ENCODE data around the gene ARPC1B.

ARPC1B gene

DNA sequence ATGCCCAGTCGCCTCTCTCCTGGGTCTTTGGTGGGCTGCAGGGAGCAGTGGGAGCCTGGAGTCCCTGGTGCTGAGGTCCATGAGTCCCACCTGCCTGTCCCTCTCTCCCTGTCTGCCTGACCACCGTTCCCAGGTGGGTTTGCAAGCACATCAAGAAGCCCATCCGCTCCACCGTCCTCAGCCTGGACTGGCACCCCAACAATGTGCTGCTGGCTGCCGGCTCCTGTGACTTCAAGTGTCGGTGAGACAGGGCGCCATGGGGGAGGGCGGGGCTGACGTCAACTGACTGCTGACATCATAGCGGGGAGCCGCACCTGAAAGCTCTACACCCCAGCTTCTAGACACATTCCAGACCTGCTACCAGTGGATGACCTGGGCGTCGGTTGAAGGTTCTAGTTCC lies 15.2 kb downstream of the ARPC1B start:
- no peak for DNase-seq (ENCODE audit: low read depth)

GRCh38 chr7:99390941-99391602 lies 16.5 kb downstream of the ARPC1B start:
- no peak for DNase-seq (ENCODE audit: low read depth)

DNA sequence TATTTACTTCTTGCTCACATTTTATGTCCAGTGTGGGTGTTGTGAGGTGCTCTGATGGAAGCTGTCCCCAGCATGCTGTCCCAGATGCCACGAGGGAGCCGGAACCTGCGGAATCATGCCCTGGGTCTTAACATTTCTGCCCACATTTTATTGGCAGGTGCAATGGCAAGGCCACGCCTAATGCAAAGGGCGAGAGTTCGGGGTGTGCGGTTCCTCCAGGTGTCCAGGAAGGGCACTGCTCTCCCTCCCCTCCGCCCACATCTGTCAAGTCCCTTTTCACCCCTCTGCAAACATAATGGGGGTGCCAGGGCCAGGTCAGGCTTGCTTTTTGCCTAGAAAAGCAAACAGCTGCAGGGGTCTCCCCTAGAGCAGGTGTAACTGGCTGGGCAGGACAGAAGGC lies 17.5 kb downstream of the ARPC1B start:
- no peak for DNase-seq (ENCODE audit: low read depth)

DNA sequence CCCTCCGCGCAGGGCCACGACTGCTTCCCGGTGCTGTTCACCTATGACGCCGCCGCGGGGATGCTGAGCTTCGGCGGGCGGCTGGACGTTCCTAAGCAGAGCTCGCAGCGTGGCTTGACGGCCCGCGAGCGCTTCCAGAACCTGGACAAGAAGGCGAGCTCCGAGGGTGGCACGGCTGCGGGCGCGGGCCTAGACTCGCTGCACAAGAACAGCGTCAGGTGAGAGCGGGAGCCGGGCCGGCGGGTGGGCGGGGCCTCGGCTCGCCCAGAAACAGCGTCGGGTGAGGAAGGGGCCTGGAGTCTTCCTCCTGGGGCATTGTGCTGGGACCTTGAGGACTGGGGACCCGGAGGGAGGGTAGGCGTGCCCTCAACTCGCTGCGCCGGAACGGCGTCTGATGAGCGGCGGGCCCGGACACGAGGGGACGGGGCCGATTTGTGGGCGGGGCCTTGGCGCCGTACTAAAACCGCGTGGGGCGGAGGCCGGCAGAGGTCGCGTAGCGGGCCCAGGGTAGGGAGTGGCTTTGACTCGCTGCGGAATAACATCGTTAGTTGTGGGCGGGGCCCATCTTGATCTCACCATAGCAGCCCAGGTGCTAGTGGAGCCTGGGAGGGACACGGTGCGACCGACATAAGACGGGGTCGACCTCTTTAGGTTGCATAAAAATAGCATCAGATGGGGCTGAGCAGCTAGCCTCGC lies 18.3 kb downstream of the ARPC1B start:
- peak; percentile 78 for DNase-seq (ENCODE audit: low read depth)

DNA sequence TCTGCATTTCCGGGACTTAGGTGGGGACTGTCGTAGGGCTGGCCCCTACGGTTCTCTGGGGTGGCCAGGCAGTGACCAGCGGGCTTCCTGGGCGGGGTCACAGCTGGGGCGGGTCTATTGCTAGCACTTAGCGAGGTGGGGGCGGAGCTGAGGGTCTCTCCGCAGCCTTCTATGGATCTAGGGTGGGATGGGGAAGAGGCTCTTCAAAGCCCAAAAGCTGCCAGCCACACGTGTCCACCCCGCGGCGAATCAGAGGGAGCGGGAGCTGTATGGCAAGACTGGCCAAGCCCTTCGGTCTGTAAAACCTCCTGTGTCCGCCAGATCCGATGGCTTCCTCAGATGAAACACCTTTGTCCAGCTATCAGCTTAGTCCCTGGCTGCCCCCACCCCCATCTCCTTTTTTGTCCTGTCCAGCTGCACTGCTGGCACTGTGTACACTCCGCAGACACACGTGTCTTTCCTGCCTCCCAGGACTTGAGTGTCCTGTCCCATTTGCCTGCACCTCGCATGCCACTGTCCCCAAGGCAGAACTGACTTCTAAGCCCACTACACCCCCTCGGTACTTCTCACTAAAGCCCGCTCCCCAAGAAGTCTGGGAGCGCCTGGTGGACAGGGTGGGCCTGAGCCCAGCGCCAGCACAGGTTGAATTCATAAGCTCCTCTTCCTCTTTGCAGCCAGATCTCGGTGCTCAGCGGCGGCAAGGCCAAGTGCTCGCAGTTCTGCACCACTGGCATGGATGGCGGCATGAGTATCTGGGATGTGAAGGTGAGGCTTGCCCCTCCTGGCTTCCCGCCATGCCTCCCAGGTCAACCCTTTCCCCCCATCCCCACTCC lies 19.0 kb downstream of the ARPC1B start:
- DNase-seq (ENCODE audit: low read depth), result no peak

GRCh38 chr7:99394188-99394502 lies 19.6 kb downstream of the ARPC1B start:
- DNase-seq (ENCODE audit: low read depth), result no peak

DNA sequence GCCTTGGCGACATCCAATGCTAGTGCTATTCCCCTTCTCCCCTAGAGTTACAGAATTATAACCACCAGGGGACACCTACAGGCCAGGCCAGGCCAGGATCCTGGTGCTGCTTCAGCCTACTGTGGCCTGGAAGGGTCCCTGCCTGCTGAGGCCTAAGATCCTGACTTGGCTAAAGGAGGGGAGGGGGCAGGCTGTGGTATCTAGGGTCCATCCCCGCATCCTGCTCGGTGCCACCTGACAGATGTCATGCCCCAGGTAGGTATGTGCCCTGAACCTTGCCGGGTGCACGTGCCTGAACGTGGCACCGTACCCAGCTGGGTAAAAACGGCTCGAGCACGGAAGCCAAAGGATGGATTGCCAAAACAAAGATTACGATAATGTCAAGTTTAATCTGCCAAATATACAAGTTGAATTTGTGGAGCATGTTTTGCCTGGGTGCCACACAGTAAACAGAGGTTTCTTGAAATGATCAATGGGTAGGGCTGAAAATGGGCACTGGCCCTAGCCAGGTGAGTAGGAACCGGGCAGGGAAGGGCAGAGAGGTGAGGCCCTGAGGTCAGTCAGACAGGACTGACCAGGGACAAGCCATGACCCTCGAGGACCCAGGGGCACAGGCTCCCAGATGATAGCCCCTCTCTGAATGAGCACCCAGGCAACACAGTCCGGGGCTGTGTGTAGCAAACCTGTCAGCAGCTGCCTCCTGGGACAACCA lies 21.2 kb downstream of the ARPC1B start:
- no peak for DNase-seq (ENCODE audit: low read depth)

DNA sequence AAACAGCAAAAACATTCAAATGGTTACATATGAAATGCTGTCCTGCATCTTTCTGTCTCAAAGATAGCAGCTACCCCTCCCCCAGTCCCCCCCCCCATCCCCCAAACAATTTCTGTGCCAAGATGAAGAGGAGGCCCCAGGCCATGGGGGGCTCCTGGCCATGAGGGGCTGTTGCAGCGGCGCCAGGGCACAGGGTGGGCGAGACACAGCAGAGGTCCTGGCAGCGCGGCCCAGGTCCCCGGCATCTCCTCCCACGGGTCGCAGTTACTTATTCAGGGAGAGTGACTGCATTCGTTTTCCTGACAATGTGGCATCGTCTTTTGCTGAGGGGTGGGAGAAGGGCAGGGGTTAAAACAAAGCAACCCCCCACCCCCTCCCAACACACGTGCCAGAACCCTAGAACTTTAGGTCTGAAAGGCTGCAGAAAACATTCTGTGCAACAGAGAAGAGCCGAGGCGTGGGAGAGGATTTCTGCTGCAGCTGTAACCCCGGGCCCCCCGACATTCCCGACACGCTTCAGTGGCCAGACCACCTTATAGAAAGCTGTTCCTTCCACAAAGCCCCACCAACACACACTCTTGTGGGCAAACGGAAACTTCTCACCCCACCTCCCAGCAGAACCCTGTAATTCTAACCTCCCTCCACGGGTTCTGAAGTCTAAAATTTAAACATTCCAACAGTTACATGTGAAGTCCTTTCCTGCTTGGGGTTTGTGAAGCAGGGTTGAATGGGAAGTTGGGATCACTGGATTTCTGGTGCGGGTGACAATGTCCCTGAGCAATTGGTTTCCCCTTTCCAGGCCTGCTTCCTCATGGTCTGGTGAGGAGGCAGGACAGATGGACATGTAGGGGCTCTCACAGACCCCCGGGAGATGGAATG lies 22.1 kb downstream of the ARPC1B start:
- no peak for DNase-seq (ENCODE audit: low read depth)

DNA sequence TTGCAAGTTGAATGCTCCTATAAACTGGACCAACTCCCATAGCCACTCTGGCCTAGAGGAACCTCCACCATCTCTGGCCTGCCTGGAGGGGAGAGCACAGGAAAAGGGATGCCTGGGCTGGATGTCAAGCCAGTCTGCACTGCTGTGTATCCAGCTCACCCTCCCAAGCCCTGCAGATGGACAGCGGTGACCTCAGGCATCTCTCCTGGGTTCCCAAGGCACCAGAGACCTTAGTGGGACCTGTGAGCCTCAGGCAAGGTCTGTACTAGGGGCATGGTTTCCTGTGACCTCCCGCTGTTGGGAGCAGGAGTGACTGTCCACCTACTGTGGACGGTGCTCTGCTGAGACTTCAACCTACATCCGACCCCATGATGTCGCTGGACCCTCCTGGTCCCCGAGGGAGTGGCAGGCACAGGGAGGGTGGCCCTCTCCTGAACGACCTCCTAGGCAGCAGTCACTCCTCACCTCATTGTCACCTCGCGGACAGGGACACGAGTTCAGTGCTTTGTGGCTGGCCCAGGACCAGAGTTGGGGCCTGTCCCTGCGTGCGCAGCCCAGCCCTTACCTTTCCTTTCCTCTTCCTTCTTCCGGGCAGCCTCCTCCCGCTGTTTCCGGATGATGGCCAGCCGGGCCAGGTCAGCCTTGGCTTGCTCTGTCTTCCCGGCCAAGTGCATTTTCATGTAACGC lies 22.9 kb downstream of the ARPC1B start:
- no peak for DNase-seq (ENCODE audit: low read depth)

GRCh38 chr7:99398891-99399445 lies 24.4 kb downstream of the ARPC1B start:
- no peak for DNase-seq (ENCODE audit: low read depth)

GRCh38 chr7:99399597-99399996 lies 25.1 kb downstream of the ARPC1B start:
- no peak for DNase-seq (ENCODE audit: low read depth)

GRCh38 chr7:99402854-99403253 lies 28.3 kb downstream of the ARPC1B start:
- no peak for DNase-seq (ENCODE audit: low read depth)

GRCh38 chr7:99403764-99404163 lies 29.2 kb downstream of the ARPC1B start:
- no peak for DNase-seq (ENCODE audit: low read depth)

- no peak for DNase-seq (ENCODE audit: low read depth)
Measured at GRCh38 chr7:99404235-99404976, 29.9 kb downstream of the ARPC1B start.

- DNase-seq (ENCODE audit: low read depth), result no peak
Measured at GRCh38 chr7:99404977-99405320, 30.4 kb downstream of the ARPC1B start.

GRCh38 chr7:99406557-99406956 lies 32.0 kb downstream of the ARPC1B start:
- no peak for DNase-seq (ENCODE audit: low read depth)

DNA sequence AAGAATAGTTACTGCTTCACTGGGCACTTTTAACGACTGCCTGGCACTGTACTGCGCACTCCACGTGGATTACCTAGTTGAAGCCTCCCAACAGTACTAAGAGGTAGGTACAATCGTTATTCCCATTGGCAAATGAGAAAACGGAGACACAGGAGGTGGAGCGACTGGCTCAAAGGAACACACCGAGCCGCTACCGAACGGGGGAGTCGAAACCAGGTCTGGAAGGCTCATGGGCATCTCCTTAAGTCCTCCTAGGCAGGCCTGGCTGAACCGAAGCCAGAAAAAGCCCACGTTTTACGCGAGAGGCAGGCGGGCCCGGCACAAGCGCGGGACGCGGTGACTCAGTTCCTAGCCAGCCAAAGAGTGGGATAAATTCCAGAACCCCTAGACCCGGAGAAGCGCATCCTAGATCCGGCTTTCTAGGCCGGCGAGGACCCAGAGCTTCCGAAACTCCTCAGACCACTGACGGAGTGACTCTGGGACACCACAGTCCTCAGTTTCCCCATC lies 33.4 kb downstream of the ARPC1B start:
- peak; percentile 21 for DNase-seq (ENCODE audit: low read depth)

DNA sequence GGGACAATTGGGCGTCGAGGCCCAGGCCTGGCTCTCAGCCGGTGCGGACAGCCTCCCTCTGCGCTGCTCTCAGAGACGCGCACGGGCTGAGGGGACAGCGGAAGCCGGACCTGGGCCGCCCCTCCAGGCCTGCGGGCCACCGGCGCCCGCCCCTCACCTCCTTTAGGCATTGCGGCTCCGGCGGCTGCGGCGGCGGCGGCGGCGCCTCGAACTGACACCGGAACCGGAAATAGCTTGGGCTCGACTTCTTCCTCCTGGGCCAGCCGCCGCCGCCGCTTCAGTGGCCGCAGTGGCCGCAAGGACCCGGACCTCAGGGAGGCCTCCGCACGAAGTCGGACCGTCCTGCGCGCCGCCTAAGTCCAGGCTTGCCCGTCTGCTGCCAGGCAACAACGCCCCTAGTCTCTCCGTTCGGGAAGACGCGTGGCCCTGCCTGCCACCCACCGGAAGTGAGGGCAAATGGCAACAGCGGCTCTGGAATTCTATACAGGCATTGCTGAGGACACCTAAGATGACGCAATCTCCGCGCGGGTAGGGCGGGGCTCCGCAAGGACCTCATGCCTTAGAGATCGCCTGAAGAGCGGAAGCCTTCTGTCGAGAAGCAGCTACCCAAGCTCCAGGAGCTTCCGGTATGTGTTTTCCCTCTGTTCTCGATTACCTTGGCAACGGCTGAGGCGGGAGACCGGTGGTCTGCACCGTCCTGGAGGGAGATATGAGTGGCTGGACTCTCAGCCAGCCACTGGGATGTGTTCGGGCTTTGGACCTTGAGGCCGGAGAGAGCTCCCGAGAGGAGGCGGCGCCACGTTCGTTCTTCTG lies 34.1 kb downstream of the ARPC1B start, which contains the start of the genes BUD31 and PDAP1:
Gene BUD31 (plus strand): TSS at position 591 of the 813 bp plus-strand sequence. CDS start 2,124 bp downstream, outside the sequence.
Gene PDAP1 (minus strand): TSS at position 219 of the 813 bp plus-strand sequence. CDS start 49 bp downstream, at position 170.
- peak; percentile 92 for DNase-seq (ENCODE audit: low read depth)

DNA sequence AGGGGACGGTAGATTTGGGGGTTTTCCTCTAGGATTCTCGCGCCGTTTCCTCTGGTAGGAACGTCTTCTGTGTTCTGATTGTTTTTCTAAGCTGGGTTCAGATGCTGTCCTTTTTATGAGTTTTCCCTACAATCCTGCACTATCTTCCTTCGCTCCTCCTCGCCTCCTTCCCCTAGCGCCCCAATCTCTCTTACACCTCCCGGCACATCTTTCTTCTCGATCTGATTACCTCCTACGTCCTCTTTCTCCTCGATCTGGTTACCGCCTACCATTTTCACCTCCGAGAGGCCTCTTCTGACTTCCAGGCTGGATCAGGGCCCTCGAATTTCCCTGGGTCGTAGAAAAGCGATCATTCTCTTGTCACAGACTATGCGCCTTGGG lies 34.7 kb downstream of the ARPC1B start:
- no peak for DNase-seq (ENCODE audit: low read depth)

All from T follicular helper cell (primary cell).